ENCODE results near the gene IFT88.

The IFT88 gene

DNA sequence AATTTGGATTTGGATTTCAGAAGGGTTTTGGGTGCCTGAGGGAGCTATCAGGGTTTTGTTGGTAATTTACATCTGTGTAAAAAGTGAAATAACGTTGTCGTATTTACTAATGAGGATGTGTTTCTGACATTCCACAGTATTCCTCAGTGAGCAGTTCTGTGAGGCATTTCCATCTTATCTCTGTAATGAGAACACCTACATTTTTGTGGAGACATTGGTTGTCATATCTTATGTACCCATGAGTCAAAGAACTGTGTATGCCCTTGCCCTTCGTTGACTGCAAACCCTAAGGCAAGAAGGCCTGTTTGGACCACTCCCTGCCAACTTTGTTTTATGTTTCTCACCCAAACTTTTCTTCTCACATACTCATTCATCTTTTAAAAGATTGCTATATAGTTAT, 122.3 kb downstream of the IFT88 start:
- no peak for DNase-seq

DNA sequence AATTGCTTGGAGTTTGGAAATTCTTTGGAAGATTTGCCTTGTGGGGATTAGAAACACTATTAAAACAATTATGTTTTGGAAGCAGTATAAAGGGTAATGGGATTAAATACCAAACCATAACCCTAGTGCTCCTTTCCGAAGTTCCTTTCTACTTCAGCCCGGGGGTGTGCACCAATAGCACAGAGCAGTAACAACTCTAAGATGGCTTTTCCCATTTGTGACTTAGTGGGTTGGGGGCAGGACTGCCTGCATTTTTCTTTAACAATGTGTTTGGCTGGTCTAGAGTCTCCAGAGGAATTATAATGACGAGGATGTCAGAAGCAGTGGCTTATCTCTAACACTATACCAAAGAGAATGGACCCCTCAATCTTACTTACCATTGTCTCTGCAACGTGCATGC, 124.7 kb downstream of the IFT88 start:
- DNase-seq, result no peak

DNA sequence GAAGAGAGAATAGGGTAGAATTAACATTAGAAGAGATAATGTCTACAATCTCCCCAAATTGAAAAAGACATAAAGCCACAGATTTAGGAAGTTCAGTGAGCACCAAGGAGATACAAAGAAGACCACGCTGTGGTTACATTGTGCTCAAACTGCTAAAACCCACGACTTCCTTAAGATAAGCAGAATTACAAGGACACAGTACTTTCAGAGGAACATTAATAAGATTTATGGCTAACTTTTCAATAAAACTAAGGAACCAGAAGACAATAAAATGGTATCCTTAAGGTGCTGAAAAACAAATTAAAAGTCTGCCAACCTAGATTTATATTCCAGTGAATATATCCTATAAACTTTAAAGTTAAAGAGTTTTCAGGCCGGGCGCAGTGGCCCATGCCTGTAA, 129.1 kb downstream of the IFT88 start:
- DNase-seq, result no peak

- no peak for DNase-seq
Observed at GRCh38 chr13:20699715-20700114, 132.8 kb downstream of the IFT88 start.

GRCh38 chr13:20700288-20700687, 133.3 kb downstream of the IFT88 start:
- DNase-seq, result no peak

GRCh38 chr13:20701461-20701860, 134.5 kb downstream of the IFT88 start:
- no peak for DNase-seq

GRCh38 chr13:20702530-20702914, 135.6 kb downstream of the IFT88 start:
- DNase-seq, result no peak

DNA sequence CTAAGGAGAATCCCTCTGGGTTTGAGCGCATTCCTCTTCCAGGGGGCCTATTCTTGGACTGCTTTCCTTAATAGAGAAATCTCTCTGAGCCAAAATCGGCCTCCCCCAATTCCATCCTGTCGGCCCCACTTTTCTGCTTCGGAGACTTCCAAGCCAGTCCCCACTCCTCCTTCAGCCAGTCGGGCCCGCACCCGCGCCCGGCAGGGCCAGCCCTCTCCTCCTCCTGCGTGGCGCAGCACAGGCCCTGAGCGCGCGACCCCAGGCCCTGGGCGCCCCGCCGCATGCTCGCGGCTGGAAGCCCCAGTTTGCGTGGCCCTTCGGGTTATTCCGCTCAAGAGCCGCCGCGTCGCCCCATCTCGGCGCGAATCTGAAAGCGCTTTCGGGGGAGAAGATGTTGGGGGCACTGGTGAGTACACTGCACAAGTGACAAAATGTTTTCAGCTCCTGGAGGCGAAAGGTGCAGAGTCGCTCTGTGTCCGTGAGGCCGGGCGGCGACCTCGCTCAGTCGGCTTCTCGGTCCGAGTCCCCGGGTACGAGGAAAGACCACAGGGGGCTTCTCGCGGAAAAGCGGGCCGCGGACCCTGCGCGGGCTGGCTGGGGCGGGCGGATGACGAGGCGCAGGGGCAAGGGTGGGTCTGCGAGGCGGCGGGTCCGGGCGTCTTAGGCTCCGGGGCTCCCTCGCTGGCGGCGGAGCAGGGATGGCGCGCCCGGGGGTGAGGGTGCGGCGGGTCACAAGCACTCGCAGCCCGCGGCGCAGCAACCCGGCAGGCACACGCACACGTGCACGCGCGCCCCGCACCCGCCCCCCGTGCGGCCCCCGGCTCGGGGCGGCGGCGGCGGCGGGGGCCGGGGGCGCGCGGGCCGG, 136.2 kb downstream of the IFT88 start, which contains the start of gene IL17D:
Gene IL17D, plus strand, starts transcription at position 785 of the 865 bp plus-strand sequence. CDS start 303 bp downstream, outside the sequence.
- peak; percentile 32 for DNase-seq

- DNase-seq, result peak; percentile 70
Observed at GRCh38 chr13:20703780-20704458, 137.0 kb downstream of the IFT88 start.

DNA sequence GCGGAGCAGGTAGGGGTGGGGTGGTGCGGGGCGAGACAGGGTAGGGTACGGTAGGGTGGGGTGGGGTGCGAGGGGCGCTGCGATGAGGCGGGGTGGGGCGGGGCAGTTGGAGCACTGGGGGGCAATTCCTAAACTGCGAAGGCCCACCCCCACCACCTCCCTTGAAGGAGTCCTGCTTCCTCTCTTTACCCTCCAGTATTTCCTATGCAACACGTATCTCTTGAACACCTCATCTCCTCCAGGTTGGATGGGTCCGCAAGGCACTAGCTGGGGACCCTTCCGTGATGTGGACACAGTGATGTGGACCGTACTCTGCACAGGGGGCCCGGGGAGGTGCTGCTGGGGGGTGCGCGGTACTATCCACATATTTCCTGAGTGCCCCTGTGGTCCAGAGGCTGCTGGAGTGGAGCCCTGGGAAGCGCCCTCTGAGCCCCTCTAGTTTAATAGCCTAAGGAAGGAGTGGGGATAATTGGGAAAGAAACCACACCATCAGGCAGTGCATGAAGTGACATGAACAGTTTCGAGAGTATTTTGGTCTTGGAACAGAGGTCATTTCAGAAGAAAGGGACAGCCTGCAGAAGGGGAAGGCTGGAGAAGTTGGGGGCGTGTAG, 137.6 kb downstream of the IFT88 start:
- DNase-seq, result no peak

DNA sequence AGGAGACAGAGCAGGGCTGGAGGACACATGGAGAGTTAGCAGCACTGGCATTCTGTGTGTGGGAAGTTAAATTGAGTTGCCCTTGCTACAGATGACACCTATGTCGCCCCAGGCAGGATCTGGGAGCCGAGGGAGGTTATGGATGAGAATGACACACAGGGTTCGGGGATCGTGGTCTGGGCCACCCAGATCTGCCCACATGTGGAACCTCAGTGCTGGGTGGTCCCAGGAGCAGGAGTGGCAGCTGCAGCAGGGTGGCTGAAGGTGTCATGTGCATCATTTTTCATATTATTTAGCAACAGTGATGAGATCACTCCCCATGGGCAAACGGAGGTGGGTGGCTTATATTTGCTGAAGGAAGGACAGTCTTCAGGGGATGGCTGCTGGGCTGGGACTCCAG, 139.7 kb downstream of the IFT88 start:
- no peak for DNase-seq

GRCh38 chr13:20708216-20708615, 141.3 kb downstream of the IFT88 start:
- no peak for DNase-seq

DNA sequence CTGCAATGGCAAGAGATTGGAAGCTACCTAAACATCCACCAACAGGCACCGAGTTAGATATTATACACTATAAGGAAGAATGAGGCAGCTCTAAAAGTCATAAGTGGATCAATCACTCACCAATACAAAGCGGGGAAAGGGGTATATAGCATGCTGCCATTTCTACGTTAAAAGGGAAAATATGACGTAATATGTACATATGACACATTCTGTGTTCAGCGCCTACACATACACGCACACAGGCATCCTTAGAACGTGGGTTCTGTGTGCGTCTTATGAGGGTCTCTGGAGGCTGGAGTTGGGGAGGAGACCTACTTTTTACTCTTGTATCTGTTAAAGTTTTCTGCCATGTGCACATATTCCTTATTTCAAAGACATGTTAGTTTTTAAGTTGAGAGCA, 142.4 kb downstream of the IFT88 start:
- DNase-seq, result no peak

DNA sequence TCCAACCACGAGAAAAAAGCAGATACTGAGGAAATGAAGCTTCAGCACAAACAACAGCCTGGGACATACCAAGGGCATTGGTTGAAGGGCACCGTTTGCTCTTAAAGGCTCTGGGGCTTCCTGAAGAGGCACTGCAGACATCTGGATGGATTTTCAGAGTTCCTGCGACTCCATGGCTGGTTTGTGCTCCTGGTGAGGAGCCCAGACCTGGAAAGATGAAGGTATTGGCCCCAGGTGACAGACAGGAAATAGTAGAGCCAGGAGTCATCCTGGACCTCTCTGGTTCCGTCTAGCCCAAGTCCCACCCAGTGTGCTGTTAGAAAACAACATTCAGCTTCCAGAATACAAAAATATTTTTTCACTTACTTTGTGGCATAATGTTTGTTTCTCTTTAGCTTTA, 142.8 kb downstream of the IFT88 start:
- no peak for DNase-seq

DNA sequence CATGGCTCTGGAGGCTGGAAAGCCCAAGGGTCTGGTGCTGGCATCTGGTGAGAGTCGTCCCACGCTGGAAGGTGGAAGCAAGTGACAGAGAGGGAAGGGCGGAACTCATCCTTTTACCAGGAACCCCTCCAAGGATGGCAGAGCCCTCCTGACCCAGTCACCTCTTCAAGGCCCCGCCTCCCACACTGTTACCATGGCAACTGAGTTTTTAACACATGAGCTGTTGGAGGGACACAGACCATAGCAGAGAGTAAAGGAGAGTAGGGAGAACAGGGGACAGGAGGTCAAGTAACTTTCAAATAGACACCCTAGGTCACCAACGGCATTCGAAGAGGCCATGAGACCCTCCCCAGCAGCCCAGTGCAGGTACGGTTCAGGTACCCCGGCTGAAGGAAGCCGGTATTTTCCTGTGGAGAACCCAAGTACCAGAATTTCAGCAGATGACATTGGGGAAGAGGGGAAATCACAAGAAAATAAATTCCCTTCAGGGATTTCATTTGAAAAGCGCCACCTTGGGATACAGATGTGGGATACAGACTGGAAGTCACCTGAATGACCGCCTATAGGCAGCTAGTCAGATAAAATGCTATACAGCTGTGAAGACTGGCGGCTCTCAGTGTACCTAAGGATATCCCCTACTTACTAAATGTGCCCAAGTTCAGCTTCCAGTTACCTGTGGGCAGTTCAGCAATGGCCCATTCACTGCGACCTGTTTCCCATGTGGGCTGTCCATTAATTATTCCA, 144.5 kb downstream of the IFT88 start:
- DNase-seq, result no peak

GRCh38 chr13:20713014-20713376, 146.0 kb downstream of the IFT88 start:
- DNase-seq, result no peak

DNA sequence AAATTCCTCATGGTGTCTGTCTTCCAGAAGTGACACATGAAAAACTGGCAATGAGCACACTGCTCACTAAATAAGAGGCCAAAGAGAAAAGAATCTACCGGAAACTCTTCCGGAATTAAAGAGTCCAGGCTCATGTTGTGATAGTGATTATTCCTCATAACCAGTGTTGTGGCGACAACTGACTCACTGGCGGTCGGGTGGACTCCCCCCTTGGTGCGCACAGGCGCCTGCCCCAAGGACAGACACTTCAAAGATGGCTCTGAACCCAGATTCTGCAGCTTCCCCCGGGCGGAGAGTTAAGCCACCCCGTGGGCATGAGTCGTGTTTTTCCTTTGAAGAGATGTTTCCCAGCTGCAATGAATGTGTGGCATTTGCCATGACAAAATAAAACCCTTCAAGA, 146.8 kb downstream of the IFT88 start:
- no peak for DNase-seq

DNA sequence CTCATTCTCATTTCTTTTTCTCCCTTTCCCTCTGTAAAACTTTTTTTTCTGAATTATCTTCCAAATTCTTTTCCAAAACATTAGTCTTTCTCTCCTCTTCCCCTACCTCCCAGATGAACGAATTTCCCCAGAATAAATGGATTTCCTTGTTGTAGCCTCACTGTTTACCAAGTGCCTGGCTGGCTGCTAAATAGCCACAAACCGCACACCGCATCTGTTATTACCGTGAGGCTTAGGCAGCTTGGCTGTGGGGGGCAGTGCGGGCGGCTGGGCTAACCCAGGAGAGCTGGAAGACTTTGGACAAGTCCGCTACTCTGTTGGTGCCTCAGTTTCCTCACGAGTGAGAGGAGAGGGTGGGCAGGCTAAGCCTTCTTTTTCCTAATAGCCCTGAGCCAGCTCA, 147.2 kb downstream of the IFT88 start:
- no peak for DNase-seq

- DNase-seq, result no peak
Observed at GRCh38 chr13:20714563-20715329, 147.8 kb downstream of the IFT88 start.

- no peak for DNase-seq
Observed at GRCh38 chr13:20715330-20715712, 148.4 kb downstream of the IFT88 start.

DNA sequence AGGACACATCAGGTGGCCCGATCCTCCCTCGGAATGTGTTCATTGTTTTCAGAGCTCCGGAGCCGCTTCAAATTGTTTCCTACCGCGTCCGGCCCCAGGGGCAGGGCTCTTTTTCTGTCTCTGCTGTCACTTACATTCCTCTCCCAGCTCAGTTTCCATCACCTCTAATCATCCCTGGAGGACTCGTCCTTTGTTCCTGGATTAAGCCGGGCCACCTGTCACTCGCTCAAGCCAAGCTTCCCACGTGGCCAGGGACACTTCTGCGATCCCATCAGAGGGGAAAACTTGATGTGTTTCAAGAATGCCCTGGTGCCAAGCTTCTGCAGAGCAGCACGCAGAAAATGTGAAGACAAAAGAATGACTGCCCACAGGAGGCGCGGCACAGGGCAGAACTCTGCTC, 150.0 kb downstream of the IFT88 start:
- DNase-seq, result no peak

Measured in activated gamma-delta T cell treated with Interleukin-2 at 50 U/mL for 16 hours (primary cell).